ENCODE measurements around the gene MAPK8IP1.
A peak's percentile ranks its signal among the peaks of the same experiment; 100 is the strongest.
"Not testable (repeated sequence)": the region's sequence is repeated elsewhere in the genome, so short reads cannot be mapped to it uniquely, and the experiment has no call there.

MAPK8IP1 gene

GRCh38 chr11:45889555-45889954 lies 4.1 kb downstream of the MAPK8IP1 start:
- no peak overlapping the region for H3K4me3 ChIP-seq (ENCODE audit: low read depth, low read length)

- H3K4me3 ChIP-seq (ENCODE audit: low read depth, low read length) = no peak overlapping the region
These were observed 4.5 kb downstream of the MAPK8IP1 start for GRCh38 chr11:45889966-45890365.

DNA sequence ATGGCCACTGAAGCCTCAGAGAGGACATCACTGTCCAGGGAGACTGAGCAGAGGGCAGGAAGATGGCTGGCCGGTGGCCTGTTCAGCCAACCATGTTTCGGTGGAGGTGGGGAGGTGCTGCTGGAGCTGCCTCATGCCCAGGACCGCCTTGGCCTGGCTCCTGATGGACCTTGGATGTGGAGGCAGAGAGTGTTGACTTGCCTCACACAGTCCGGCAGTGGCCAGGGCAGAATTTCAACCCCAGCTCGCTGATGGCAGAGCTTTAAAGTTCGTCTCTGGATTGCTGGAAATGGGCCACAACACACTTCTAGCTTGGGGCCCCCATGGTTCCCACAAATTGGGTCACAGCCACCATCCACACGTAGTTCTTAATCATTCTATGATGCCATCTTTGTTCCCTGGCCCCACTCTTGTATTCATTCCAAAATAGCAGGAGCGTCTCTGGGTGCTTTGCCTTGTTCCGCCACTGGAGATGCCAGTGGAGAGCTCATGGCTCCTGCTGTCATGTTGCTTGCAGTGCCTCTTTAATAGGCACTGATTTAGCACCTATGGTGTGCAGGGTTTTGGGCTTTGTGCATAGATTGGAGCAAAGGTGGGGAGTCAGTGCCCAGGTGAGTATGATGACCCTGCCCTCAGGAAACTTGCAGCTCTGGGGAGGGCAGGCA lies 5.6 kb downstream of the MAPK8IP1 start:
- no peak overlapping the region for H3K4me3 ChIP-seq (ENCODE audit: low read depth, low read length)

GRCh38 chr11:45892856-45893255 lies 7.4 kb downstream of the MAPK8IP1 start:
- H3K4me3 ChIP-seq (ENCODE audit: low read depth, low read length) = no peak overlapping the region

DNA sequence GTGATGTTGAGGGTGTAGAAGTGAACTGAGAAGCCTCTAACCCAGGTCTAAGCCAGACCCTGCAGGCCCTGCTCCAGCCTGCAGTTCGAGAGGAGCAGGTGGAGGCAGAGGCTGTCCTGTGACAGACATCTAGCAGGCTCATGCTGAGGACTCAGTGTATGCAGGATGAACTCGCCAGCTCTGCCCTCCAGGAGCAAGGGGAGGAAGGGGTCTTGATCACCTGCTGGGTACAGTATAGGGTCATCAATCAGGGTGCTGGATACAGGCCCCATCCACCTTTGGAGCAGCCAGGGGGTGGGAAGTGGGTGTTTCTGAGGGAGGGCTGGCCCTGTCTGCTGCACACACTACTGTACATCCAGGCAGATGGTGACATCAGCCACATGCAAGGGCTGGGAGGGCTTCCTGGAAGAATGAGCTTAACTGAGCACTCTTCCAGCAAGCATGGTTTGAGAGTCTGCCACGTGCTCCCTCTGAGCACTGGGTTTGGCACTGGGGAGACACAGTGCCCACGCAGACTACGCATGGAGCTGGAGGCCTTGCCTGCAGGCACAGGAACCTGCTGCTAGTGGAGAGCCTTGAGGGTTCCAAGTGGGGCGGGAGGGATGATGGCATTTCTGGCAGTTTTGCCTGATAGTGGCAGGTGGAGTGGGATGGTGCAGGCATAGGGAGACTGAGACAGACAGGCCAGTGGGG lies 9.2 kb downstream of the MAPK8IP1 start:
- no peak overlapping the region for H3K4me3 ChIP-seq (ENCODE audit: low read depth, low read length)

- H3K4me3 ChIP-seq (ENCODE audit: low read depth, low read length) = no peak overlapping the region
These were observed 10.3 kb downstream of the MAPK8IP1 start for GRCh38 chr11:45895553-45896259.

GRCh38 chr11:45896422-45896984 lies 11.1 kb downstream of the MAPK8IP1 start:
- H3K4me3 ChIP-seq (ENCODE audit: low read depth, low read length) = no peak overlapping the region

DNA sequence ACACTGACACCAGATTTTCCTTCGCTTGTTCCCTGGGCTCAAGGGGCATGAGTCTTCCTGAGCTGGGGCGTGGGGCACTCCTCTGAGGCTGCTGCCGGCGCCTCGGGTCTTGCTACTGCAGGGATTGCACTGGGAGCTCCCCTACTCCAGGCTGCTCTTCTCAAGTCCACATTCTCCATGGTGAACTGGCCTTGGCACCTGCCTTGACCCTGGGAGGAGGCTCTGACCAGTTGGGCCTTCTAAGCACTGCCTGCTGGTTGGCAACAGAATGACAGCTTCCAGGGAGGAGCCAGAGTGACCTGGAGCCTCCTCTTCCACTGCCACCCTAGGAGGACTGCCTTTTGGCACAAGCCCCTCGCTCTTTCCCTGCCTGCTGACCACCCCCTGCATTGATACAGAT lies 12.1 kb downstream of the MAPK8IP1 start:
- H3K4me3 ChIP-seq (ENCODE audit: low read depth, low read length) = no peak overlapping the region

DNA sequence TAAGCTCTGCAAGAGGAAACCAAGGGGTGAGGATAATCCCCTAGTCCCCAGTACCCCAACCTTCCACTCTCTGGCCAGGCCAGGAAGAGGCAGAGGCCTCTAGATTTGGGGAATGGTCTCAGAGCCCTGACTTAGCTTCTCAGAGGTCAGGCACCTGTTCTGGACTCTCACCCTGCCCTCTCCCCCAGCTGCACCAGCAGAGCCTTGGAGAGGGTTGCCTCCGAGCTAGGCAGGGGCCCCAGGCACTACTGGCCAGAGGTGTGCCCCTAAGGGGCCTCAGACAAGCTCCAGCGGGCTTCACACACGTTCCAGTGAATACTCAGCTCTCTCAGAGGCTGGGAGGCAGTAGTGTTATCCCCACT lies 13.6 kb downstream of the MAPK8IP1 start:
- H3K4me3 ChIP-seq (ENCODE audit: low read depth, low read length) = no peak overlapping the region

DNA sequence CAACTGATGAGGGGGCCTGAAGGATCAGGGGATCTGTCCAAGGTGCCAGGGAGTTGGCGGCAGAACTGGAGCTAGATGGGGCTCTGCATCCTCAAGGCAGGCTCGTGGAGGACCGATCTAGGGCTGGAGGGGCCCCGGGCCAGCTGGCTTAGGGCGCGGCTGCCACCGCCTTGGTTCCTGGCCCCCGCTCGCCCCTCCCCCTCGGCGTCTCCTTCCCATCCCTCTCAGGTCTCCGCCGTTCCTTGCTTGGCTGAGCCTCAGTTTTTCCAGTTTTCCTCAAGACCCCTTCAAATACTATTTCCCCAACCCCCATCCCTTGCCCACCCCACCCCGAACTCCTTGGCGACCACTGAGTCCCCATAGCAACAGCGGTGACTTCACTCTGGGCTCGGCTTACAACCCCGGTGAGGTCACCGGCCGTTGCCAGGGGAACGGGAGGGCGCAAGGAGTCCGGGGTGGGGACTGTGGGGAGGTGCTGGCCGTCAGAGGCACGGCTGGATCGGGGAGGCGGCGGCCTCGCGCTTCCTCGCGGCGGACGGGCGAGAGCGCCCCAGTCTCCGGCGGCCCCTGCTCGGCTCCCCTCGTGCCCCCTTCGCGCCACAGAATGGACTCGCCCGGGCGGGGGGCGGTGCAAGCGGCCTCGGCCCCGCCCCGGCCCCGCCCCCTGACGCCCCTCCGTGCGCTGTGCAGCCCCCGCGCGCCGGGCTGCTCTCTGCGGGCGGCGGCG lies 14.2 kb downstream of the MAPK8IP1 start:
- H3K4me3 ChIP-seq (ENCODE audit: low read depth, low read length) = peak overlapping the region; percentile 48

- H3K4me3 ChIP-seq (ENCODE audit: low read depth, low read length) = peak overlapping the region; percentile 24
These were observed 14.8 kb downstream of the MAPK8IP1 start for GRCh38 chr11:45900175-45900800.

DNA sequence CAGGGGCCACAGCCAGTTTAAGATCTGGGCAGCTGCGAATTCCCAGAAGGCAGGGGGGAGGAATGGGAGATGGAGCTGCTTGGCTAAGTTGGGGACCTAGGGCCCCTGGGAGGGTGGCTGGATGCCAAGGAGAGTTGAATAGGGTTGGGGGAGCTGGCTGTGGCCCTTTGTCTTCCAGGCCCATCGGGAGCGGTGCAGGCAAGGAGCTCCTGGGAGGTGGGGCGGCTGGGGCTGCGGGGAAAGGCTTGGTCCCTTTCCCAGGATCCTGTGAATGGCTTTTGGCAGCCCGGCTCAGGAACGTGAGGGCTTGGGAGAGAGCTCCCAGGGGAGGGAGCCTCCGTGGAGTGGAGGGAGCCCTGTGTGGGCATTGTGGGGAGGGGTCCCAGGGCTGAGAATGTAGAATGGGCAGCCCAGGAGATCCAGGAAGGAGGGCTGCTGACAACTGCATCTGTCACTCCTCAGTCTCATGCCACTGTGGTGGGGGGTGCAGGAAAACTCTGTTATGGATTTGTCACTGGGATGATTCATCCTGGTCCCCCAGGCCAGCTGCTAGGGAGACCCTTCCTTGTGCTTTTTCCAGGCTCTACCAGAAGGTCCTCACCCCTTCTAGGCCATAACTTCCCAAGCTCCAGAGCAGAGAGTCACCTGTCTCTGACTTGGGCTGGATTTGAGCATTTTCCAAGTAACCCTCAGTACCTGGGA lies 15.6 kb downstream of the MAPK8IP1 start:
- peak overlapping the region; percentile 24 for H3K4me3 ChIP-seq (ENCODE audit: low read depth, low read length)

- H3K4me3 ChIP-seq (ENCODE audit: low read depth, low read length) = no peak overlapping the region
These were observed 16.2 kb downstream of the MAPK8IP1 start for GRCh38 chr11:45901626-45902025.

DNA sequence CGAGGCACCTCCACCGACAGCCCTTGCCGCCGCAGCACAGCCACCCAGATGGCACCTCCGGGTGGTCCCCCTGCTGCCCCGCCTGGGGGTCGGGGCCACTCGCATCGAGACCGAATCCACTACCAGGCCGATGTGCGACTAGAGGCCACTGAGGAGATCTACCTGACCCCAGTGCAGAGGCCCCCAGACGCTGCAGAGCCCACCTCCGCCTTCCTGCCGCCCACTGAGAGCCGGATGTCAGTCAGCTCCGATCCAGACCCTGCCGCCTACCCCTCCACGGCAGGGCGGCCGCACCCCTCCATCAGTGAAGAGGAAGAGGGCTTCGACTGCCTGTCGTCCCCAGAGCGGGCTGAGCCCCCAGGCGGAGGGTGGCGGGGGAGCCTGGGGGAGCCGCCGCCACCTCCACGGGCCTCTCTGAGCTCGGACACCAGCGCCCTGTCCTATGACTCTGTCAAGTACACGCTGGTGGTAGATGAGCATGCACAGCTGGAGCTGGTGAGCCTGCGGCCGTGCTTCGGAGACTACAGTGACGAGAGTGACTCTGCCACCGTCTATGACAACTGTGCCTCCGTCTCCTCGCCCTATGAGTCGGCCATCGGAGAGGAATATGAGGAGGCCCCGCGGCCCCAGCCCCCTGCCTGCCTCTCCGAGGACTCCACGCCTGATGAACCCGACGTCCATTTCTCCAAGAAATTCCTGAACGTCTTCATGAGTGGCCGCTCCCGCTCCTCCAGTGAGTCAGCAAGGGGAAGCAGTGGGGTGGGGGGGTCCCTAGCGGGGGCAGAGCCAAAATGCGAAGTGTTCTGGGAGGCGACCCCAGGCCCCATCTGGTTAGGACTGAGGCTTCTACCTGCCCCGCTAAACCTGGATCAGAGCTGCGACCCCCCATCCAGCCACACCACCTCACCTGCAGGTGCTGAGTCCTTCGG lies 17.3 kb downstream of the MAPK8IP1 start:
- H3K4me3 ChIP-seq (ENCODE audit: low read depth, low read length) = no peak overlapping the region

GRCh38 chr11:45904309-45904915 lies 19.0 kb downstream of the MAPK8IP1 start:
- H3K4me3 ChIP-seq (ENCODE audit: low read depth, low read length) = no peak overlapping the region

DNA sequence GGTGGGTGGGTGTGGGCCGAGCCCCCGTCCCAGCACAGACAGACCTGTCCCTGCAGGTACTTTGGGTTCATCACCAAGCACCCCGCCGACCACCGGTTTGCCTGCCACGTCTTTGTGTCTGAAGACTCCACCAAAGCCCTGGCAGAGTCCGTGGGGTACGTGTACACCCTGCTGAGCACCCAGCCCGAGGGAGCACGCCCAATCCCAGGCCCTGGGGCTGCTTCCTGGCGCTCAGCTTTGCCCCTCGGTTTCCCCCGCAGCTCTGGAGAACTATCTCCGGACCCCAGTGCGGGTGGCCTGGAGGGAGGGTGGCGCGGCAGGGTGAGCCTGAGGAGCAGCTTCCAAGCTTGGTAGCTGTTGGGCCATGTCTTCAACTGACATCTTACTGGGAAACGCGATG lies 19.6 kb downstream of the MAPK8IP1 start:
- no peak overlapping the region for H3K4me3 ChIP-seq (ENCODE audit: low read depth, low read length)

DNA sequence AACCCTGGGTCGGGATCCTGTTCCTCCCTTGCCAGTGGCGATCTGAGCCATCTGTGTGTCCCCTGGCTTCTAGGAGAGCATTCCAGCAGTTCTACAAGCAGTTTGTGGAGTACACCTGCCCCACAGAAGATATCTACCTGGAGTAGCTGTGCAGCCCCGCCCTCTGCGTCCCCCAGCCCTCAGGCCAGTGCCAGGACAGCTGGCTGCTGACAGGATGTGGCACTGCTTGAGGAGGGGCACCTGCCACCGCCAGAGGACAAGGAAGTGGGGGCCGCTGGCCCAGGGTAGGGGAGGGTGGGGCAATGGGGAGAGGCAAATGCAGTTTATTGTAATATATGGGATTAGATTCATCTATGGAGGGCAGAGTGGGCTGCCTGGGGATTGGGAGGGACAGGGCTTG lies 20.1 kb downstream of the MAPK8IP1 start:
- H3K4me3 ChIP-seq (ENCODE audit: low read depth, low read length) = not testable (repeated sequence)

DNA sequence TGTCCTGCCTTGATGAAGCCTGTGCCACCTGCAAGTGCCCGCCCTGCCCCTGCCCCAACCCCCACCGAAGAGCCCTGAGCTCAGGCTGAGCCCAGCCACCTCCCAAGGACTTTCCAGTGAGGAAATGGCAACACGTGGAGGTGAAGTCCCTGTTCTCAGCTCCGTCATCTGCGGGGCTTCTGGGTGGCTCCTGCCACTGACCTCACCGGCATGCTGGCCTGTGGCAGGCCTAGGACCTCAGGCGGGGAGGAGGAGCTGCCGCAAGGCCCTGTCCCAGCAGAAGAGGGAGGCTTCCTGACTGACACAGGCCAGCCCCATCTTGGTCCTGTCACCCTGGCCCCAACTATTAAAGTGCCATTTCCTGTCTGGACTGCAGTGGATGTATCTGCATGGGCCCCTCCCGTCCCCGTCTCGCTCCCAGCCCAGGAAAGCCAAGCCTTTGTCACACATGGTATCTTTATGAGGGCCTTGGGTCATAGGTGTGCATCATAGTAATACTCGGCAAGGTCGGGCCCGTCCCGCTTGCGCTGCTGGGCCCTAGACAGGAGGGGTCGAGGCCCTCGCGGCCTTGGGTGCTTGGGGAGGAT lies 20.7 kb downstream of the MAPK8IP1 start:
- H3K4me3 ChIP-seq (ENCODE audit: low read depth, low read length) = no peak overlapping the region

Measured in iPS-11a (cell line).